Nucleus accumbens (tissue), 56 donors: Measurements from ENCODE around the gene PACRG.
A peak's percentile ranks its signal among the peaks of the same experiment; 100 is the strongest.

Source experiments
- DNase-seq, 56 donors: peaks; one replicate each; lab custom pipeline; 2025; lab: John Stamatoyannopoulos, UW

Gene PACRG

GRCh38 chr6:163254341-163254835 lies 526.6 kb downstream of the PACRG start:
- peak in 38 of 56 donors; percentile 22 to 83 (median 64) for DNase-seq

GRCh38 chr6:163255265-163255664 lies 527.5 kb downstream of the PACRG start:
- no peak for DNase-seq

- DNase-seq: no peak
Observed at GRCh38 chr6:163259689-163260088, 531.9 kb downstream of the PACRG start.

- DNase-seq: peak in 48 of 56 donors; percentile 43 to 90 (median 72)
Observed at GRCh38 chr6:163260111-163260895, 532.5 kb downstream of the PACRG start.

GRCh38 chr6:163260911-163261310 lies 533.1 kb downstream of the PACRG start:
- DNase-seq: peak in 22 of 56 donors; percentile 24 to 80 (median 58)

- DNase-seq: peak in 1 of 56 donors; percentile 33
Observed at GRCh38 chr6:163261361-163261760, 533.6 kb downstream of the PACRG start.

GRCh38 chr6:163262080-163262479 lies 534.3 kb downstream of the PACRG start:
- no peak for DNase-seq

GRCh38 chr6:163263196-163263595 lies 535.4 kb downstream of the PACRG start:
- peak in 46 of 56 donors; percentile 31 to 86 (median 68) for DNase-seq

GRCh38 chr6:163263998-163264661 lies 536.4 kb downstream of the PACRG start:
- peak in 30 of 56 donors; percentile 22 to 72 (median 54) for DNase-seq

GRCh38 chr6:163264662-163265035 lies 536.9 kb downstream of the PACRG start:
- no peak for DNase-seq

GRCh38 chr6:163281634-163282033 lies 553.9 kb downstream of the PACRG start:
- no peak for DNase-seq

GRCh38 chr6:163282672-163283071 lies 554.9 kb downstream of the PACRG start:
- no peak for DNase-seq

- DNase-seq: peak in 4 of 56 donors; percentile 11 to 34 (median 20)
Observed at GRCh38 chr6:163284151-163284550, 556.4 kb downstream of the PACRG start.

GRCh38 chr6:163285691-163286090 lies 557.9 kb downstream of the PACRG start:
- peak in 16 of 56 donors; percentile 6 to 54 (median 38) for DNase-seq

GRCh38 chr6:163287626-163288025 lies 559.9 kb downstream of the PACRG start:
- no peak for DNase-seq

- no peak for DNase-seq
Observed at GRCh38 chr6:163288066-163288465, 560.3 kb downstream of the PACRG start.

GRCh38 chr6:163288915-163289314 lies 561.1 kb downstream of the PACRG start:
- no peak for DNase-seq

- DNase-seq: no peak
Observed at GRCh38 chr6:163289447-163289846, 561.7 kb downstream of the PACRG start.

- no peak for DNase-seq
Observed at GRCh38 chr6:163290545-163291274, 562.9 kb downstream of the PACRG start.

GRCh38 chr6:163291622-163292021 lies 563.8 kb downstream of the PACRG start:
- no peak for DNase-seq

- DNase-seq: no peak
Observed at GRCh38 chr6:163293286-163293685, 565.5 kb downstream of the PACRG start.
